NB4 (cell line): ENCODE data around the gene SPTAN1.

Experiments used
- CTCF ChIP-seq: IDR thresholded peaks from one replicate; pipeline ENCODE4 v1.5.1; 2012; ENCODE audit warnings: low read depth, low read length
- MAX ChIP-seq: IDR thresholded peaks from 2 replicates; pipeline ENCODE4 v1.6.1; 2011; ENCODE audit warnings: low read depth, low read length
- POLR2A ChIP-seq: IDR thresholded peaks from 2 replicates; pipeline ENCODE4 v1.6.1; 2011; ENCODE audit warnings: mild to moderate bottlenecking; ENCODE audit not compliant: insufficient read length; ENCODE audit errors: extremely low read depth

GRCh38 chr9:128568470-128569078 is 16.2 kb downstream of the SPTAN1 start:
- TF ChIP-seq CTCF (no peak), POLR2A (no peak), MAX (no peak)
